Measurements from ENCODE around the gene PMAIP1. TPM values are rescaled to one million over a fixed set of nuclear protein-coding genes. Genes with fewer than 3 reads are reported as not detected.
"Not testable (repeated sequence)": the region's sequence is repeated elsewhere in the genome, so short reads cannot be mapped to it uniquely, and the experiment has no call there.

PMAIP1 gene
- total RNA-seq (1 to 10 TPM in 2 of 9 donors, under 1 TPM in 5, not detected in 2; 0.15 to 1.8 (median 0.37) TPM), polyA plus RNA-seq (under 1 TPM; 0.15 to 0.40 TPM)
- long read RNA-seq, donor 1 = 0 reads
- long read RNA-seq, donor 2, partial matches to known transcripts = 0 of 3 reads
- long read RNA-seq, donor 2, other reads (novel, unspliced or antisense) = 0 of 3 reads
- long read RNA-seq, donor 3 = 0 reads

- intact Hi-C loops (cut with DNase I) = no loop called here
- Histone ChIP-seq H3K36me3 (no peaks in the 10 kb centered on the region), H3K4me1 (peaks cover 0 to 33% (median 12%) of the 10 kb centered on the region in 12 donors), H3K27me3 (peaks cover 0 to 72% (median 12%) of the 10 kb centered on the region in 9 donors), H3K27ac (peak within 1 kb of the TSS in 11 of 12 donors; percentile 36 to 87 (median 72)), H3K4me3 (peak within 1 kb of the TSS; percentile 45 to 84 (median 67)), H3K9me3 (no peaks in the 10 kb centered on the region)
- WGBS, 4 donors = 1 to 2% (median 1%) methylated on average over 52 to 73 of the region's 73 CpGs
- DNase-seq (peak; percentile 79 to 89 (median 81)), ATAC-seq (peak; percentile 77 to 98 (median 97))
- TF ChIP-seq CTCF (IDR thresholded peaks at IDR 0.05) = no peak
- TF ChIP-seq POLR2A (IDR thresholded peaks at IDR 0.05) = peak in 1 of 2 donors; percentile 76
These were observed at the start of gene PMAIP1 for GRCh38 chr18:59899298-59900221. TSS of gene PMAIP1 (plus strand) at chr18:59899996. CDS start at chr18:59900178, 182 bp downstream.

DNA sequence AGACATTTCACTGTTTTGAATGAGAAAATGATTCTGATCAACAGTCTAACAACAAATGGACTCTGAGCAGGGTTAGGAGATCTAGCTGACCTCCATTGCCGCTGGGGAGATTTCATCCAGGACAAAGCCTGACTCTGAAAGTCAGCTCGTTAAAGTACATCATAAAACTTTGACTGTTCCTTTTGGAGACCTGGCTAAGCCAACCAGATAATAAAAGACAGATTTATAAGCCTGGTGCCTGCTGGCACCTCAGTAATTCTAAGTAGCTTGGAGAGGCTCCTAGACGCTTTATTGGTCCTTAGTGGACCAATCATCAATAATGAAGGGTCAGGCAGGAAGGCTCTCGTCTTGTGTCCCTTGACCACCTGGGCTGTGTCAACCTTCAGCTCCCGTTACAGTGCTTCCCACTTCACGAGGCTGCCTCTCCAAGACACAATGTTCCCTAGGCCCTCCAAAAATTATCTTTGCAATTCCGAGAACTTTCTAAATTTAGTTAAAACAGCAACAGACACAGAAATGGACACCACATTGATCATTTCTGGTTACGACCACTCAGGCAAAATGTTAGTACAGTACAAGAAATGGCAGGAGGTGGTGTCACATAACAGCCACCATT is 47.9 kb upstream of the PMAIP1 start:
- no peak for DNase-seq
- Histone ChIP-seq H3K27me3 (peaks cover 0 to 3% (median 0%) of the 10 kb centered on the region in 9 donors), H3K4me1 (peaks cover 0 to 6% (median 0%) of the 10 kb centered on the region in 12 donors), H3K9me3 (no peaks in the 10 kb centered on the region), H3K27ac (no peak overlapping the region), H3K4me3 (no peak overlapping the region), H3K36me3 (no peaks in the 10 kb centered on the region)
- ATAC-seq = no peak
- intact Hi-C loops (cut with DNase I) = no loop called here
- WGBS, 4 donors = 76 to 83% (median 81%) methylated on average over 8 of the region's 8 CpGs
- no peak for TF ChIP-seq CTCF (IDR thresholded peaks at IDR 0.05)
- TF ChIP-seq POLR2A (IDR thresholded peaks at IDR 0.05) = no peak

DNA sequence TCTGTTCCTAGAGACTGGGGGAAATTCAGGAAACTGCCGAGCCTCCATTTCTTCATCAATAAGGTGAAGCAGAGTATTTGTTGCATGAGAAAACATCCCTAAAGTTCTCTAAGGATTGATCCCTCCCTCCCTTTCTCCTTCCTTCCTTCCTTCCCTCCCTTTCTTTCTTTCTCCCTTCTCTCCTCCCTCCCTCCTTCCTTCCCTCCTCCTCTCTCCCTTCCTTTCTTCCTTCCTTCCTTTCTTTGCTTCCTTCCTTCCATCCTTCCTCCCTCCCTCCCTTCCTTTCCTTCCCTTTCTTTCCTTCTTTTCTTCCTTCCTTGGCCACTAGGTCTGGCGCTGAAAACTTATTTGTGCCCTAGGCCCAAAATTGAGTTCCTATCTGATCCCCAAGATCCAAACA is 47.2 kb upstream of the PMAIP1 start:
- H3K36me3 ChIP-seq = no peaks in the 10 kb centered on the region
- intact Hi-C loops (cut with DNase I) = no loop called here
- WGBS, 4 donors = 92 to 97% (median 96%) methylated on average over 2 of the region's 2 CpGs
- H3K9me3 ChIP-seq = no peaks in the 10 kb centered on the region
- no peaks in the 10 kb centered on the region for H3K4me1 ChIP-seq
- TF ChIP-seq CTCF (IDR thresholded peaks at IDR 0.05) = no peak
- no peak for ATAC-seq
- H3K27ac ChIP-seq = no peak overlapping the region
- no peak for DNase-seq
- H3K4me3 ChIP-seq = no peak overlapping the region
- H3K27me3 ChIP-seq = peaks cover 0 to 3% (median 0%) of the 10 kb centered on the region in 9 donors

DNA sequence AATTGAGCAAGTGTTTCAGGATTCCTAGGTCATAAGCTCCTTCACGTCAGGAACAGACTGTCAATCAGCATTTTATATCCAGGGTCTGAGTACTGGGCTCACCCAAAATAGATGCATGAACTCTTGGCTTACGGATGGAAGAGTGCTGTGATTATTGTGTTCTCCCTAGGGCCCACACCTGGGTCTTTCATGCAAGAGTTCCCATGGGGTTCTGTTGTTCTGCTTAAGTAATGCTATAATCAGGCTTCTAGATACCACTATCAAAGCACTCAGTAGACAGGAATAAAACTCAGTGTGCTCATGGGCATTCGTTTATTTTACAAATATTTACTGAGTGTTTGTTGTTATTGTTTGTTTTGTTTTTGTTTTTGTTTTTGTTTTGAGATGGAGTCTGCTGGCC is 46.4 kb upstream of the PMAIP1 start:
- no peaks in the 10 kb centered on the region for H3K36me3 ChIP-seq
- H3K4me1 ChIP-seq = no peaks in the 10 kb centered on the region
- intact Hi-C loops (cut with DNase I) = no loop called here
- 74 to 83% (median 74%) methylated on average over 3 of the region's 3 CpGs for WGBS, 4 donors
- ATAC-seq (no peak), DNase-seq (no peak)
- no peak overlapping the region for H3K4me3 ChIP-seq
- H3K27ac ChIP-seq = no peak overlapping the region
- TF ChIP-seq CTCF (IDR thresholded peaks at IDR 0.05) = no peak
- TF ChIP-seq POLR2A (IDR thresholded peaks at IDR 0.05) = no peak
- H3K27me3 ChIP-seq = peaks cover 0 to 5% (median 0%) of the 10 kb centered on the region in 9 donors
- no peaks in the 10 kb centered on the region for H3K9me3 ChIP-seq

GRCh38 chr18:59853988-59854387 is 45.8 kb upstream of the PMAIP1 start:
- H3K4me3 ChIP-seq; intact Hi-C loops (cut with DNase I); H3K4me1 ChIP-seq; H3K27me3 ChIP-seq; DNase-seq; H3K9me3 ChIP-seq; ATAC-seq; H3K27ac ChIP-seq; H3K36me3 ChIP-seq: not testable (repeated sequence)
- 86 to 91% (median 90%) methylated on average over 4 of the region's 4 CpGs for WGBS, 4 donors

Data from heart left ventricle (tissue), 16 donors.